Right forelimb (tissue), 1 donor: ENCODE data around the gene PDSS2.
"Not testable (repeated sequence)": the region's sequence is repeated elsewhere in the genome, so short reads cannot be mapped to it uniquely, and the experiment has no call there.

Experiments
- DNase-seq: peaks from one replicate; pipeline ENCODE4 v3.0.0-alpha.2; 2018

The PDSS2 gene

DNA sequence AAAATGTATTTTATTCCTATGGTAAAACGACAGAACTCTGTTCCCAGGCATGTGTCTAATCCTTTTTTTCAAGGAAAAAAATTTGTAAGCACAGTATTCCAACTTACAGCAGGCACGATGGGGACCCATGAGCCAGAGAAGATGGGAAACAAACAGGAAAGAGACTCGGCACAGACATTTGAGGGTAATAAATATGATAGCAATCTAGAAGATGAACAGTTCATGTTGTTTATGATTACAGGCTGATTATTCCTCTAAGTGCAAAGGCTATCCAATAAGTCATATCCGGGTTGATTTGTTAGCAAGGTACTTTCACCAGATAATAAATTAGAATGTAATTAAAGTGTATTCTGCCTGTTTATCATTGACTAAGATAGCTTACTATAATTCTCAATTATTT is 43.2 kb downstream of the PDSS2 start:
- no peak for DNase-seq

DNA sequence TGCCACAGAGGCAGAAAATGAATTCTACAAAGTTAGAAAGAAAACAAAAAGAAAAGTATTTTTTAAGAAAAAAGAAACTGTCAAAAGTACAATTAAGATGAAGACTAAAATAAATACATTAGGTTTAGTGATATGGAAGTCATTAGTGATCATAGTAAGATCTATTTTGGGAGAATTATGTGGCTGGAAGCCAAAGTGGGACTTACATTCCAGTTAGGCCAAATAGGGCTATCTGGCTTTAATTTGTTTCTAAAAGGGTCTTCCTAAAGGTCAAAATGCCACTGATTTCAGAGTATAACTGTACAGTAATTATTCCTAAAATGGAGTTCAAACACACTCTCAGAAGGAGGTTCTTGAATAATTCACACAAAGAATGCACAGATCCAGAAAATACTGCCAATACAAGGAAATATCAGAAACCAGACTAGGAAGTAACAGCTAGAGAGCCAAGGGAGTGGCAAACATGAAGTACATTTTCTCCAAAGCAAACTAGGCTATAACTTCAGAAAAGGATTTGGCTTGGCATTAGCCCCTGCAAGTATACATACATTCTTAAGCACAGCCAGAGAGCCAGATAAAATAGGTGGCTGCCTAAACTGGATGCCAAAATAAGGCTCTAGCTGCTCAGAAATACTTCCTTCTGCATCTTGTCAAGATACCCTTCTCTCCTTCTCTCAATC is 45.3 kb downstream of the PDSS2 start:
- DNase-seq: no peak

DNA sequence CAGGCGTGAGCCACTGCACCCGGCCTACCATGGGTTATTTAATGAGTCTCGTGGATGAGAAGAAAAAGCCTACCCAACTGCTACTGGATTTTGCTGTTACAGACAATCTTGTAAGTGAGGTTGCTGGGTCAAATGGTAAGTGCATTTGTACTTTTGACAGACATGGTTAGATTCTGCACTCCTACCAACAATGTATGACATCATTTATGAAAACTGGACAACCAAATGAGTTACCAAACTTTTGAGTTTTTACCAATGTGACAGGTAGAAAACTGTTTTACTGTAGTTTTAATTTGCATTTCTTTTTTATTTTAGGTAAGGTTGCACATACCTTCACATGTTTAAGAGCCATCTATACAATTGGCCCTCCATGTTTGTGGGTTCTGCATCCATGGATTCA is 48.2 kb downstream of the PDSS2 start:
- DNase-seq: no peak

GRCh38 chr6:107409942-107410341 is 49.4 kb downstream of the PDSS2 start:
- no peak for DNase-seq

DNA sequence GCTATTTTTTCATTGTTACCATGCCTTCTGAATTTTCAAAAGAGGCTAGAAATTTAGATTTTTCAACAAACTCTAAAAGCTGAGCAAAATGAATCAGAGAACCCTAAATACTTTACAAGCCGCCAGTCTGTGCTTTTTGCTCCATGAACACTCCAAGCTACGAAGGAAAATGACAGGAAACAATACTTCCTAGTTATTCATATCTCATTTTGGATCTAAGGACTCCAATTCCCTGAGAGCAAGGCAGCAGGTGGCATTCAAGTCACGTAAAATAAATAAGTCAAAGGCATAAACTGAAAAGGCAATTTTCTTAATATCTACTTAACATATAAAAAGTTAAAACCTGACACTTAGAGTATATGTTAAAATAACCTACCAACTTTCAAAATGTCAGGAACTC is 50.6 kb downstream of the PDSS2 start:
- DNase-seq: no peak

- no peak for DNase-seq
Observed at GRCh38 chr6:107405002-107405401, 54.4 kb downstream of the PDSS2 start.

DNA sequence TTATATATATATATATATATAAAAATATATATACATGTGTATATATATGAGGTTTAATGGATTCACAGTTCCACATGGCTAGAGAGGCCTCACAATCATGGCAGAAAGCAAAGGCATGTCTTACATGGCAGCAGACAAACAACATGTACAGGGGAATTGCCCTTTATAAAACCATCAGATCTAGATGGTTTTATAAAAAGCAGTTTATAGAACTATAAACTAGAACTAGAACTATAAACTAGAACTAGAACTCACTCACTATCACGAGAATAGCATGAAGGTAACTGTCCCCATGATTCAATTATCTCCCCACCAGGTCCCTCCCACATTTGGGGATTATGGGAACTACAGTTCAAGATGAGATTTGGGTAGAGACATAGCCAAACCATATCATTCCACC is 56.8 kb downstream of the PDSS2 start:
- DNase-seq: no peak

DNA sequence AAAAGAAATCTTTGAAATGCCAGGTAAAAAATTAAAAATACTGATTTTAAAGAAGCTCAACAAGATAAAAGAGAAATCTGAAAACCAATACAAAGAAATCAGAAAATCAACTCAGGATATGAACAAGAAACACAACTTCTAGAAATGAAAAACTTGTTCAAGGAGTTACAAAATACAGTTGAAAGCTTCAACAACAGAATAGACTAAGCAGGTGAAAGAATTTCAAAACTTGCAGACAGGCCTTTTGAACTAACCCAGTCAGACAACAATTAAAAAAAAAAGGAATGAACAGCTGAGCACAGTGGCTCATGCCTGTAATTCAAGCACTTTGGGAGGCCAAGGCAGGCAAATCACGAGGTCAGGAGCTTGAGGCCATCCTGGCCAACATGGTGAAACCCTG is 57.8 kb downstream of the PDSS2 start:
- DNase-seq: no peak

DNA sequence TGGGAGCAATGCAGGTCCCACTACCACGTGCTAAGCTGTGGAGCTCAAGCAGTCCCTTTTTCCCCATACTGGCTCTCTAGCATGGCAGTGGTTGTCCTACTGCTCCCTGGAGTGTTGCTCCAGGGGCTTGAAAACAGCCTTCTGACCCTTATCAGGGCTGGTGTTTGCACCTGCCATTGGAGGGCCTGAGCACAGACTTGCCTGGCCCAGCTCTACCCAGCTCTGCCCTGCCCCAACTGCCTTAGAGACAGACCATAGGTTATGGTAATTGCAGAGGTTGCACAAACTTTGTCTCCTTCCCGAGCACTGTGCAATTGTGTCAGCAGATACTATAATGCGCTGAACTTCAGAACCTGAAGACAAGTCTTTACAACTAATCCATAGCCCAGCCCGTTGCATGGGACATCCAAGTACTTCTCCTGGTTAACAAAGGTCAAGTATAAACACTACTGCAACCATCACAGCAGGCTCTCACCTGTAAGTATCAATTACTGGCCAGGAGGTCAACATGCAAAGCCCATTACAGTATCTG is 58.7 kb downstream of the PDSS2 start:
- no peak for DNase-seq

- DNase-seq: no peak
Observed at GRCh38 chr6:107399935-107400334, 59.4 kb downstream of the PDSS2 start.

DNA sequence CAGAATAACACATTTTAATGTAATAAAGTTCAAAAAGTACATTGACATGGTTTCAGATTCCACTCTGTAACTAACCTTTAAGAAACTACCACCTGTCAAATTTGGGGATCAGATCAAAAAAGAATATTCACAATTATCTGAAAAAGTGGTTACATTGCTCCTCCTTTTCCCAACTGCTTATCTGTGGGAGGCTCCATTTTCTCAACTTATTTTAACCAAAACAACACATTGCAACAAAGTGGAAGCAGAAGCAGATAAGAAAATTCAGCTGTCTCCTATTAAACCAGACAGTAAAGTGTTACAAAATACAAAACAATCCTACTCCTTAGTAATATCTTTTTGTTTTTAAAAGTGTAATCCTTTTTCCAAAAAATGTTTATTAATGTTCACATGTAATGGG is 61.4 kb downstream of the PDSS2 start:
- DNase-seq: no peak

DNA sequence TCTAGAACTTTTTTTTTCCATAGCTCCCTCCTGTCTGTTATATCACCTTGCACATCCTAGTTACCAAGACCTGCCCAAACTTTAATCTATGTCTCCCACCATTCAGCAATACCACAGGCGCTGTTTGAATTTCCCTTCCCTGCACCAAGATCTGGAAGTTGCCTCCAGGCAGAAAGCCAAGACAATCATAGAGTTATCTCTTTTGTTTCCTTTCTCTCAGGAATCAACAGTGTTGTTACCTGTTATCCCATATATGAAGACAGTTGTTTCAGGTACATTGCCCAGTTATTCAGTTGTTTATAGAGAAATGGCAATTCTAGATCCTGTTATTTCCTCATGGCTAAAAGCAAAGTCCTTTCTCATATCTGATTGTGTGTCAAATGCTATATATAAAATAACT is 63.2 kb downstream of the PDSS2 start:
- no peak for DNase-seq

- no peak for DNase-seq
Observed at GRCh38 chr6:107392069-107392468, 67.3 kb downstream of the PDSS2 start.

DNA sequence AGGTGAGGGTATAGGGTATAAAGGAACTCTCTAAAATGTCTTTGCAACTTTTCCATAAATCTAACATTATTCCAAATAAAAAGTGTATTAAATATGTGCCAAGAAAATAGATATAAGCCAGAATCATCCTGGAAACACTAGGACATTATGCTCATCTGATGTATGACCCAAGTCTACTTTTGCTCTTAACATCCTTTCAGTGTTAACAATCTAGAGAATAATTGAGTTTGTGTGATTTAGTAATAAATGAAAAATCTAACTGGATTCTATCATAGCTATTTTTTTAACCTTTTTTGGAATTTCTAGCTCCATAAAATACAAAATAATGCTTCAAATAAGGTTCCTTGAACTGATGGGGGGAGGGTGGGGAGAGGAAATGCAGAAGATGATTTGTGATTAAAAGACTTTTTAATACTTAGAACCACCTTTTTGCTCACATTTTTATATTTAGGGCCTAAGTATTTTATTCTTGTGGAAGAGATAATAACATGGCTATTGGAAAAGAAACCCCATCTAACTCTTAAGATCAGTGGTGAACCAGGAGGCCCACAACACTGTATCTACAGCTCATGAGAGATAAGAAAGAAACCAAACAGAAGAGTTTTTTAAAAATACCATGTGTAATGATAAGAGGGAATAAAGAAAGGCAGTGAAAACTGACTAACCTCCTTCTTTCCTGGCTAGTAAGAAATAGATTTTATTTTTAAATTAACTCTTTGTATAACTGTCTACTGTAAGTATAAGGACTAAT is 68.5 kb downstream of the PDSS2 start:
- no peak for DNase-seq

GRCh38 chr6:107390056-107390455 is 69.3 kb downstream of the PDSS2 start:
- no peak for DNase-seq

GRCh38 chr6:107386904-107387303 is 72.5 kb downstream of the PDSS2 start:
- no peak for DNase-seq

GRCh38 chr6:107386340-107386739 is 73.0 kb downstream of the PDSS2 start:
- no peak for DNase-seq

- no peak for DNase-seq
Observed at GRCh38 chr6:107383705-107384104, 75.7 kb downstream of the PDSS2 start.

DNA sequence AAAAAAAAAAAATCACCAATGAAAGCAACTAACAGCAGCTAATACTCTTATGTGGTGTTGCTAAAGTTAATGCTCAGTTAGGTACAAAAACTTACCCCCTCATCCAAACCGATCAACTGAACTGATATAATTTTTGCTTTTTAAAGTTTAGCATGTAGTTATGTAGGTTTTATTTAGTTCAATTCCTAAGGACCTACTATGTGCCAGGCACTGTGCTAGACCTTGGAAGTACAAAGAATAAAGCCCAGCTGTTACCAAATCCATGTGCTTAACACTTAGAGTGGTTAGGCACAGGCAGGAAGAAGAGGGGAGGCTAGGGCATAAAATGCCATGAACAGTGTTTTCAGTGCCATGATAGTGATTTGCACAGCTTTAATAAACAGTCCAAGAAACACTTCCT is 85.1 kb downstream of the PDSS2 start:
- no peak for DNase-seq

GRCh38 chr6:107369493-107369892 is 89.9 kb downstream of the PDSS2 start:
- no peak for DNase-seq

DNA sequence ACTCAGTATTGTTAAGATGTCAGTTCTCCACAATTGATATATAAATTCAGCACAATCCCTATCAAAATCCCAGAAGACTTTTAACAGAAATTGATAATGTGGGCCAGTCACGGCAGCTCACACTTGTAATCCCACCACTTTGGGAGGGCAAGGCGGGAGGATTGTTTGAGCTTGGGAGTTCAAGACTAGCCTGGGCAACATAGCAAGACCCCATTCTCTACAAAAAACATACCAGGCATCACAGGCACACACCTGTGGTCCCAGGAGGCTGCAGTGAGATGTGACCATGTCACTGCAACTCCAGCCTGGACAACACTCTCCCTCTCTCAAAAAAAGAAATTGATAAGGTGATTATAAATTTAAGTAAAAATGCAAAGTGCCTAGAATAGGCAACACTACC is 90.9 kb downstream of the PDSS2 start:
- no peak for DNase-seq

- DNase-seq: not testable (repeated sequence)
Observed at GRCh38 chr6:107364173-107364572, 95.2 kb downstream of the PDSS2 start.

DNA sequence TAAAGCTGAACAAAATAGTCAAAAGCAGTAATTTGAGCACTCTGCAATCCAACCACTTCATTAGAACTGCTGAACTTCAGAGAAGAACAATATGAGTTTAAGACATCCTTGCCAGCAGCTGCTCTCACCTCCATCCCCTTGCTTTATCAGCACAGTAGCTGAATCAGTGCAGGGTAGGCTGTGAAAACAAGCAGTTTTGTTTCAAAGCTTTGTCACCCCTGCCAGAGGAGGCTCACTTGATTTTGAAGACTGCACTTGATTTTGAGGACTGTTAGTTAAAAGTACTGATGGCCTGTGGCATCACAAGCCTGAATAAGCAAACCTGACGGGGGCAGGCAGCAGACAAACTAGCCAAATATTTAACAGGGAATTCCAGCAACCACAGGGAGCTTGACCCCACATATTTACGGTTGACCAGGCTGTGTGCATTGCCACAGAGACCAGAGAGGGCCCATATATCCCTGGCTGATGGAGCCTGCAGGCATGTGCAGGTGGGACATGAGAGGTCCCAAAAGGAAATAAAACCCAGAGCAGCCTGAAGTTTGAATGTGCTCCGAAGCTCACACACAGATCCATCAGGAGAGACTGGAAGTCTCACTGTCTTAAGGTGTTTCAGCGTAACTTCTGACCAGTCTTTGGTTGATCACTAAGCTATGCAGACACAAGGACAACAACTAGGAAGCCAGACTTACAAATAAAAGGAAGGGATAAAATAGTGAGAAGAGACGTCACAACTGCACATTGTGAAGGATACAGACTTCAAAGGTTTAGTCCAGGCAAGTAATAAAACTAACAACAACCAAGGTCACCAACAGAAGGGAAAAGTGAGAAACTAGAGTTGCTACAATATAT is 97.4 kb downstream of the PDSS2 start:
- no peak for DNase-seq

DNA sequence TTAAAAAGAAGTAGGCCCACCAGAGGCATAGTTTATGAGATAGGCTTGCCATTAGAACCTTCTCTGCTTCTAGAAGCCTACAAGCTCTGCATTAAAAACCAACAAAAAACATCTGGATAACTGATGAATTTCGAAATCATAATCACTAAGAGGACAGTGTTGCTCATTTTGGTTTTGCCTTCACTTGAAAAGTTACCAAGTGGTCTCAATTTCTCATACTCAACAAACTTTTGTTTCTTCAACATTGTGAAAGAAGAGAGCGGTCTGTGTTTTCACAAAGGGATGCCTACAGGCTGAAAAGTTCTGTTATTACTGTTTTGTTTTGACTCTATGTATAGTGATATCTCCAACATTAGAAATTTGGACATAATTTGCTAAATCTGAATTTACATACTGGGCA is 98.9 kb downstream of the PDSS2 start:
- DNase-seq: no peak
